ENCODE data around the gene CENATAC.
"Not testable (repeated sequence)": the region's sequence is repeated elsewhere in the genome, so short reads cannot be mapped to it uniquely, and the experiment has no call there.

CENATAC gene

DNA sequence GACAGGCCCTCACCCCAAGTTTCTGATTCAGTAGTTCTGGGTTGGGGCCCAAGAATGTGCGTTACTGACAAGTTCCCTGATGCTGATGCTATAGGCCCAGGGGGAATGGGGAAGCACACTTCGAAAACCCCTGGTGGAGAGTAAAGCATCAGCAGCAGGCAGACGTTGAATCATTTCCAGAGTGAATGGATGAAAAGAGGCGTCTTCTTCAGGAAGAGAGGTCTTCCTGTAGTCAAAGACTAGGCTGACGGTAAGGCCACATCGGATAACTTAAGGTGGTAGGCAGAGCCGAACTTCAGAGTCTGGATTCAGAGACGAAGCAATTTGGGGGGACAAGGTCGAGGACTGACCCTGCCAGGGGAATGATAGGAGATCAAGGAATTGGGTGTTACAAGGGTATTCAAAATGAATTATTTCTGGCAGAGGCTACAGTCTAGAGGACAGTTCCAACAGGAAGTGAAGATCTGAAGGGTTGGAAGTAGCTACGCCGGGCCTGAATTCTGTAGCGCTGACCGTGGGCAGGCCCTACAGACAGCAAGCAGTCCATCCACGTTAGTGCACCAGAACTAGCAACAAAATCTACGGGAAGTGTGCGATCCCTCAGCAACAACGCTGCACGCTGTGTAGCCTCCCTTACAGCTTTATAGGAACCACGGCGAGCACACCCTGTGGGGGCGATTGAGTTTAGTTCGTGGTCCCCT, 862 bp upstream of the CENATAC start:
- DNase-seq = no peak

DNA sequence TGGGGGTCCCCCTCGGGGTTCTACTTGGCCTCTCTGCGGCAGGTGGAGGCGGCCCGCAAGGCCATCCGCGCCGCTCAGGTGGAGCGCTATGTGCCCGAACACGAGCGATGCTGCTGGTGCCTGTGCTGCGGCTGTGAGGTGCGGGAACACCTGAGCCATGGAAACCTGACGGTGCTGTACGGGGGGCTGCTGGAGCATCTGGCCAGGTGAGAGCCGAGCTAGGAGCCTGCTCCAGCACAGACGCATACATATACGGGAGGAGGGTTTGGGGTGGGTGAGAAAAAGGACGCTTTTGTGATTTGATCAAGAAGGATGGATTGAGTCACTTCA, 415 bp downstream of the CENATAC start:
- no peak for DNase-seq

GRCh38 chr11:118998822-118999221, 884 bp downstream of the CENATAC start:
- no peak for DNase-seq

DNA sequence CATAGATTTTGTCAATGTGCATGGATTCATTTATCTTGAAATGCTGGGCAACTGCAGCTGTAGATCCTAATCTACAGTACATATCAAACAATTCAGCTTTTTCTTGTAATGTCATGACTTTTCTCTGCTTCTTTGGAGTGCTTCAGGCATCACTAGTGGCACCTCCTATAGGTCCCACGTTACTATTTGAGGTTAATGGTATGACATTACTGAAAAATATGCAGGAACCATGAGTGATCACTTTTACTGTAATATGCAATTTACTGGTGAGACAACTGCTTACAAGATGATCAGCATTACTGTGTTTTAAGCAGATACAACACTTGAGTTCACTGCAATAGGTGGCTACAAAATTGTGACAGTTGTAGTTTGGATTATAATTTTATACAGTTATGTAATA, 3.0 kb downstream of the CENATAC start:
- DNase-seq = no peak

GRCh38 chr11:119006656-119007055, 8.7 kb downstream of the CENATAC start:
- DNase-seq = no peak

GRCh38 chr11:119011476-119012053, 13.6 kb downstream of the CENATAC start:
- no peak for DNase-seq

GRCh38 chr11:119012629-119013170, 14.8 kb downstream of the CENATAC start:
- DNase-seq = no peak

DNA sequence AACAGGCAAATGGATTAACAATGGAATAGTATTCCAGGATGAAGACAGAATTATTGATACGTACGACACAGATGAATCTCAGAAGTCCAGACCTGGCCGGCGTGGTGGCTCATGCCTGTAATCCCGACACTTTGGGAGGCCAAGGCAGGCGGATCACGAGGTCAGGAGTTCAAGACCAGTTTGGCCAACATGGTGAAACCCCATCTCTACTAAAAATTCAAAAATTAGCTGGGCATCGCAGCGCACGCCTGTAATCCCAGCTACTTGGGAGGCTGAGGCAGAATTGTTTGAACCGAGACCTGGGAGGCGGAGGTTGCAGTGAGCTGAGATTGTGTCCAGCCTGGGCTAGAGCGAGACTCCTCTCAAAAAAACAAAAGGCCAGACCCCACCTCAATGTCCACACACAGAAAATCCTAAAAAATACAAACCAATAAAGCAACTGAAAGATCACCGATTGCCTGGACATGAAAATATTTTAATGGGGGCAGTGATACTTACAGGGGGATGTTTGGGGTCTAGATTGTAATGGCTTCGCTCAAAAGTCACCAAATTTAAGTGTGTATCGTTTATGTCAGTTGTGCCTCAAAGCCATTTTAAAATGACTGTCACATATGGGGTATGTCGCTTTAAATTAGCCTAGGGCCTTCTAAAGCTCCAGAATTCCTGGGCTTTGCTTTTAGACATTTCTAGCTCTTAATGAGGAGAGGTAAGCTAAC, 16.4 kb downstream of the CENATAC start:
- DNase-seq = no peak

DNA sequence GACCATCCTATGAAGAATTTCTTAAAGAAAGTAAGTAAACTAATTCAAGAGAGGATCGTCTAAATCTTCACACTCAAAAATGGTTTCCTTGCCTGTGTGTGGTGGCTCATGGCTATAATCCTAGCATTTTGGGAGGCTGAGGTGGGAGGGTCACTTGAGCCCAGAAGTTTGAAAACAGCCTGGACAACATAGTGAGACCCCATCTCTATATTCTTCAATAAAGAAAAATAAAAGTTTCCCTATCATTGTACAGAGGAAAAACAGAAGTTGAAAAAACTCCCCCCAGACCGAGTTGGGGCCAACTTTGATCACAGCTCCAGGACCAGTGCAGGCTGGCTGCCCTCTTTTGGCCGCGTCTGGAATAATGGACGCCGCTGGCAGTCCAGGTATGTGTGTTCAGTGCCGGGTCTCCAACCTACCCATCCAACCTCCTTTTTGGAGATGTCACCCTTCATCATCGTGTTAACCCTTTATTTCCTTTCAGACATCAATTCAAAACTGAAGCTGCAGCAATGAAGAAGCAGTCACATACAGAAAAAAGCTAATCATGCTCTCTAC, 17.2 kb downstream of the CENATAC start:
- no peak for DNase-seq

- DNase-seq = no peak
Measured at GRCh38 chr11:119016216-119017009, 18.5 kb downstream of the CENATAC start.

DNA sequence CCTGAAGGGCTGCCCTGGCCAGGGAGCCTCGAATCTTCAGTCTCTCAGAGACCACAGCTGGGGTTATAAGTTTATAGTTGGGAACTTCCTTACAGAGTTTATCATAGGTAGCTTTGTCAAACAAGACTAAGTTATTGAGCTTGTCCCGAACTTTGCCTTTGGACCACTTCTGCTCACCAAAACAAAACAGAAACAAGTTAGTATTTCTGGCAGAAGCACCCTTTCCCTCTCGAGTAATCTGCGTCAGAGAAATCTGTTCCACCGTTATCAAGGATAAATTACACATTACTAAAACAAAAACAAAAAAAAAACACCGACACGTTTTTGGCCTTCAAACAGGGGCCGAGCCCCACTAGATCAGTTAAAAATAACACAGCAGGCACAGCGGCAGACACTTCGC, 19.4 kb downstream of the CENATAC start:
- DNase-seq = not testable (repeated sequence)

DNA sequence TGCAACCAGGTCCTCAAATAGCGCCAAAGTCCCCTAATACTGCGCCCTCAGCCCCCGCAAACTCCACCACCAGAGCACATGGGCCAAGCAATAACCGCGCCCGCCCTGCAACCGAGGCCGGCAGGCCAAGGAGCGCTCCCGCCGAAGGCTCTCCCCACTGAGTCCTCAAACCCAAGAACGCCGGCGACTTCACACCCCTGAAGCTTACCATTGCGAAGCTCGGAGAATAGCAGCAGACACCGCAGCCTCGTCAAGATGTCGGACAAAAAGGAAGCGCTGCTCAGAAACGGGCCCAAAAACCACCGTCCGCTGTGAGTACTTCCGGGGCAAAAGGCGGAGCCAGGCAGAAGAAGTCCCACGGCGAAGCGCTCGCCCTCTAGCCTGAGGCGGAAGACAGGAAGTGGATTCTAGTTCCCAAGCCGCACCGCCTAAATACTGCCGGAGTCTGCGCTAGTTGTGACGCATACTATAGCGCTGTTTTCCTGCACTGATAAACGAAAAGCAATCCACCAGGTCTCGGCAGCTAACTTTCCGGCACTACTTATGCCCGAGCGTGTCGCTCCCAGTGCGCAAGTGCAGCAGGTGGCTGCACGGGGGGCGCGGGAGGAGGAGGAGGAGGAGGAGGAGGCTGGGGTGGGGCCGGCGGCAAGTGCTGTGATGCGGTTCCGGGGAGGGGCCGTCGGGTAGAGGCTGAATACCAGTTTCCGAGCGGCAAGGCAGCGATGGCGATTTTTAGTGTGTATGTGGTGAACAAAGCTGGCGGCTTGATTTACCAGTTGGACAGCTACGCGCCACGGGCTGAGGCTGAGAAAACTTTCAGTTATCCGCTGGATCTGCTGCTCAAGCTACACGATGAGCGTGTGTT, 20.4 kb downstream of the CENATAC start, which contains the start of the genes RPS25 and TRAPPC4:
Gene RPS25 (minus strand): TSS at position 270 of the 865 bp plus-strand sequence. CDS start 59 bp downstream, at position 211.
Gene TRAPPC4 (plus strand): TSS at position 693 of the 865 bp plus-strand sequence. CDS start 30 bp downstream, at position 723.
- peak; percentile 92 for DNase-seq

DNA sequence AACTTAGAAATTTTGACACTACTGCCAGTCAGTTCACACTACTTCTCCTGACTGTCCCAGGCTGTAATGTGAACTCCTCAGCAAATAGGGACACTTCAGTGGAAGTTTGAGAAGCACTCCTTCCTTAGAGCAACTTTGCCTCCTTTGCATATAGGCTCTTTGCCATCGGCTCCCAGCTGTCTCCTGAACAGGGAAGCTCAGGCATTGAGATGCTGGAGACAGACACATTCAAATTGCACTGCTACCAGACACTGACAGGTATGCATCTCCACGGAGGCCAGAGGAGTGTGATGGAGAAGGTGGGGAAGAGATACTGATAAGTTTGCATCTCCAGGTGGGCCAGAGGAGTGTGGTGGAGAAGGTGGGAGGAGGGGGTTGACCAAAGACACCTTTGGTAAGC, 22.1 kb downstream of the CENATAC start:
- DNase-seq = no peak

GRCh38 chr11:119021631-119022030, 23.7 kb downstream of the CENATAC start:
- no peak for DNase-seq

DNA sequence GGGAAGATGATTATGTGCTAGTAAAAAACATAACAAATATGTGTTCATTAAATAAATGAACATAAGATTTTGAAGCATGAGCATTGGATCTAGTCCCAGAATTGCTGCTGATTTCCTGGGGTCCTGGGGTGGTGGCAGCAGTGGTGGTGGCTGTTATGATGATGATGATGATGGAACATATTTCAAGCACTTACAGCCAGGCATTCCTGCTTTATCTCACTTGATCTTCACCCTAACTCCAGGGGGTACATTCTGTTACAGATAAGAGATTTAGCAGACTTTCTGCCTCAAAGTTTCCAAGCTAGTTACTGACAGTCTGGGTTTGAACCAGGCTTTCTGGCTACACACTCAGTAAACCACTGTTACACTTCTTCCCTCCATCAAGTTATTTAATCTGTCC, 25.8 kb downstream of the CENATAC start:
- no peak for DNase-seq

DNA sequence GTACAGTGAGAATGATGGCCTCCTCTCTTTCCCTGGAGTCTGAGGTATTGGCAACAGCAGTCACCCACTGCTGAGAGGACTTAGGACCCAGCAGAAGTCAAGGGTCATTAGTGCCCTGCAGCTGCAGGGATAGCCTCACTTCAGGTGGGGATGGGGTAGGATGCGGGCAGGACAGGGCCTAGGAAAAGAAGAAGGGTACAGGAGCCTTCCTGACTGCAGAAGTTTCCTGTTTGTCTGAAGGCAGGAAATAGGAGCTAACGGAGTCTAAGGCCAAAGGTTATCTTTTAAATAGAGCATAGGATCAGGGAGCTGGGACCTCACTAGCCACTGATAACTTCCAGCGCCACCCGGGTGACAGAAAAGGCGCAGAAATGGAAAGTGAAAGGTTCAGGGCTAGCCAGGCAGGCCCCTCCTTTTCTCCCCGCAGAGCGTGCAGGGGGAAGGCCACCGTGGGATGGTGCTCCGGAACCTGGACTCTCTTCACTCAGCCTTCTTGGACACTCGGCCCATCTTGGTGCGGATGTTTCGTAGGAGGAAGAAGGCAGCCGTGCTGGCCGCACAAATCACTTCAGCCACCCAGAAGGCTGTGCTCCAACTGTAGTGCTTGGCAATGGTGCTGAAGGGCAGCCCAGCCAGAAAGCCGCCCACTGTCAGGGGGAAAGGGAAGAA, 26.6 kb downstream of the CENATAC start:
- DNase-seq = no peak

DNA sequence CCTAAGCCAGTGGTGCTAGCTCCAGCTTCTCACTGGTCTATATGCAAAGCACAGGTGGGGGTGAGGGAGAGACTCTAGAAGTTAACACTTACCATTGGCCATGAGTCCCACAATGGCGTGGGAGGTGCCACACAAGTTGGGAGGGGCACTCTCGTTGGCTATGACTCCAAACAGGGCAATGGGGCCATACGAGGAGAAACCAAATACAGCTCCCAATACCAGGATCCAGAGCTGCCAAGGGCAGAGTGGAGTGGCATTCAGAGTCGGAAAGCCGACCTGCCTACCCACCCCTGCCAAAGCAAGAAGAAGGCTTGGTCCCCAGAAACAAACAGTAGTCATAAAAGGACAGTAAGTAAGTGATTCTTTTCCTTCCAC, 27.1 kb downstream of the CENATAC start:
- no peak for DNase-seq

DNA sequence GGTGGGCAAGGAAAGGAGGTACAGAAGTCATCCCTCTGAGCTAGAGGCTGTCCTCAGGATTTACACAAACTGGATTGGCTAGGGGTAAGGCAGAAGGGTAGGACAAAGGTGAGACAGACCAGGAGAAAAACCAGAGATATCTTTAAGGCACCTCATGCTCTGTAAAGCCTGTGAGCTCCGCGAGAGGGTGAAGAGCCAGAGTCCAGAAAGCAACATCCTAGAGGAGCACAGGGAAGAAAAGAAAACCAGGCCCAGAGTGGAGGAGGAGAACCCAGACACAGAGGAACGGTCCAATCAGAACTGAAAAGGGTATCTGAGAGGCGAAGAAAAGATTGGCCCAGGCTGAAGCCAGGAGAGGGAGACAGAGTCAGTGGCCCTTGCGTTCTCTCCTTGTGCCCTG, 27.6 kb downstream of the CENATAC start:
- no peak for DNase-seq

- DNase-seq = no peak
Measured at GRCh38 chr11:119025978-119026766, 28.2 kb downstream of the CENATAC start.

DNA sequence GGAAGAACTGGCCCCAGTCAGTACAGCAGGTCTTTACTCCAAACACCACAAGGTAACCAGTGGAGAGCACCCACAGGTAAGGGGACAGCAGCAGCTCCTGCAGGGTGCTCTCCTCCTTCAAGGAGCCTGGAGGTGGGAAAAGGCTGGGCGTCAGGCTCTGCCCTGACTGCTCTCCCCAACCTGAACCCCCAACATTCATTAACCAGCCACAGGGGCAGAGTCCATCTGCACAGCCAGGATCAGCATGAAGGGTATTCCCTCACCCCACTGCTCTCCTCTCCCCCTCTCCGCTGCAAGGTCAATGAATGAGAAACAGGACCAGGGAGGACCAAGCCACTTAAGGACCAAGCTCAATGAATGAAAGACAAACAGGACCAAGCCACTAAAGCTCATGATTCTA, 29.0 kb downstream of the CENATAC start:
- no peak for DNase-seq

Measured in NCI-H446 treated with DMSO at 0.1 percent for 48 hours (cell line).